Keratinocyte (primary cell): ENCODE data around the gene GRM7. TPM values are rescaled to one million over a fixed set of nuclear protein-coding genes. Genes with fewer than 3 reads are reported as not detected.

Source experiments
- DNase-seq: peaks from one replicate; pipeline ENCODE4 v3.0.0-alpha.2; 2011; ENCODE audit warnings: low read depth, missing footprints, low spot score
- FAIRE-seq: peaks from 2 replicates; lab custom pipeline; 2011; peaks lifted over from hg19 to GRCh38; lab: Jason Lieb, UNC
- H2AFZ ChIP-seq: 2 replicates; pipeline ENCODE4 v1.6.0; 2012; ENCODE audit warnings: low read length, control low read depth, inconsistent platforms; ENCODE audit not compliant: control insufficient read depth
- H3K27ac ChIP-seq: 2 replicates; pipeline ENCODE4 v1.5.1; 2011; ENCODE audit warnings: low read length; ENCODE audit not compliant: control insufficient read depth, insufficient read depth
- H3K27me3 ChIP-seq: 3 replicates; pipeline ENCODE4 v1.6.0; 2011; ENCODE audit warnings: low read length; ENCODE audit not compliant: control insufficient read depth, insufficient read depth; ENCODE audit errors: extremely low read depth
- H3K36me3 ChIP-seq, 2 experiments: 2 replicates in 1 of 2; 3 replicates in 1 of 2; pipeline ENCODE4 v1.5.1; 2011; ENCODE audit warnings: low read length in 2 of 2, mild to moderate bottlenecking in 1 of 2; ENCODE audit not compliant: control insufficient read depth in 2 of 2, insufficient read depth in 2 of 2; ENCODE audit errors: extremely low read depth in 1 of 2
- H3K4me1 ChIP-seq: 3 replicates; pipeline ENCODE4 v1.5.1; 2011; ENCODE audit warnings: low read length; ENCODE audit not compliant: control insufficient read depth, insufficient read depth; ENCODE audit errors: extremely low read depth
- H3K4me2 ChIP-seq: 3 replicates; pipeline ENCODE4 v1.6.0; 2011; ENCODE audit warnings: low read depth, low read length; ENCODE audit not compliant: control insufficient read depth, insufficient read depth; ENCODE audit errors: extremely low read depth
- H3K4me3 ChIP-seq, 3 experiments: fragments of 200-600 bp in 1 of 3; sonication (generic) in 1 of 3; 2 replicates in 2 of 3; 3 replicates in 1 of 3; pipeline ENCODE4 v1.5.1; 2011 to 2016; ENCODE audit warnings: low read length in 3 of 3, mild to moderate bottlenecking in 3 of 3, control low read depth in 2 of 3, inconsistent platforms in 1 of 3, low read depth in 1 of 3, mixed read lengths in 1 of 3, mixed run types in 1 of 3, moderate library complexity in 1 of 3; ENCODE audit not compliant: control insufficient read depth in 2 of 3, insufficient read depth in 2 of 3; ENCODE audit errors: extremely low read depth in 1 of 3
- H3K79me2 ChIP-seq: 2 replicates; pipeline ENCODE4 v1.6.0; 2012; ENCODE audit warnings: low read length; ENCODE audit not compliant: control insufficient read depth, insufficient read depth
- H3K9ac ChIP-seq: 3 replicates; pipeline ENCODE4 v1.6.0; 2011; ENCODE audit warnings: low read length; ENCODE audit not compliant: control insufficient read depth, insufficient read depth; ENCODE audit errors: extremely low read depth
- H3K9me1 ChIP-seq: 3 replicates; pipeline ENCODE4 v1.6.0; 2011; ENCODE audit warnings: low read length; ENCODE audit not compliant: control insufficient read depth, insufficient read depth; ENCODE audit errors: extremely low read depth
- H3K9me3 ChIP-seq: 2 replicates; pipeline ENCODE4 v1.5.1; 2012; ENCODE audit warnings: low read depth, low read length; ENCODE audit not compliant: control insufficient read depth
- H4K20me1 ChIP-seq: 3 replicates; pipeline ENCODE4 v1.6.0; 2011; ENCODE audit warnings: low read length; ENCODE audit not compliant: control insufficient read depth, insufficient read depth; ENCODE audit errors: extremely low read depth
- EZH2 ChIP-seq: IDR thresholded peaks from one replicate; pipeline ENCODE4 v1.6.1; 2012; ENCODE audit warnings: inconsistent platforms, mild to moderate bottlenecking, low read length, moderate library complexity
- dilution Hi-C: fragments of 300-500 bp; cut with MboI; formaldehyde crosslinking; loops from one replicate; pipeline ENCODE4 v1.7.0; 2020; ENCODE audit warnings: low sequenced_read_pairs; ENCODE audit not compliant: extremely low pct_ligation_motif_present
- polyA plus RNA-seq, 5 experiments: library from polyadenylated mRNA; depleted of rRNA in 3 of 5; stranded (reverse) in 3 of 5; stranded (forward) in 1 of 5; unstranded in 1 of 5; fragments of >200 nt; gene quantifications; 1 replicate in 1 of 5; 2 replicates in 3 of 5; 3 replicates in 1 of 5; pipeline versions ENCODE4 v1.2.1 to v1.2.3, GENCODE V29; 2011 to 2012; ENCODE audit warnings: missing spikeins in 2 of 5, low read depth in 1 of 5, low replicate concordance in 1 of 5
- TF ChIP-seq, protein P1 (sequence below), 3 experiments: IDR thresholded peaks in 1 of 3; conservative IDR thresholded peaks in 1 of 3; optimal IDR thresholded peaks in 1 of 3; 2 replicates in 2 of 3; 3 replicates in 1 of 3; pipeline versions ENCODE3 to v1.5.1; 2011; ENCODE audit warnings: low read length in 3 of 3, mild to moderate bottlenecking in 3 of 3, moderate library complexity in 2 of 3, control low read depth in 1 of 3, inconsistent platforms in 1 of 3; ENCODE audit not compliant: insufficient read depth in 2 of 3; ENCODE audit errors: extremely low read depth in 1 of 3

GRM7 gene
- polyA plus RNA-seq, 1 donor (not counting 4 experiments of a cell fraction or from before 2014, with no cell fraction given), result not detected

DNA sequence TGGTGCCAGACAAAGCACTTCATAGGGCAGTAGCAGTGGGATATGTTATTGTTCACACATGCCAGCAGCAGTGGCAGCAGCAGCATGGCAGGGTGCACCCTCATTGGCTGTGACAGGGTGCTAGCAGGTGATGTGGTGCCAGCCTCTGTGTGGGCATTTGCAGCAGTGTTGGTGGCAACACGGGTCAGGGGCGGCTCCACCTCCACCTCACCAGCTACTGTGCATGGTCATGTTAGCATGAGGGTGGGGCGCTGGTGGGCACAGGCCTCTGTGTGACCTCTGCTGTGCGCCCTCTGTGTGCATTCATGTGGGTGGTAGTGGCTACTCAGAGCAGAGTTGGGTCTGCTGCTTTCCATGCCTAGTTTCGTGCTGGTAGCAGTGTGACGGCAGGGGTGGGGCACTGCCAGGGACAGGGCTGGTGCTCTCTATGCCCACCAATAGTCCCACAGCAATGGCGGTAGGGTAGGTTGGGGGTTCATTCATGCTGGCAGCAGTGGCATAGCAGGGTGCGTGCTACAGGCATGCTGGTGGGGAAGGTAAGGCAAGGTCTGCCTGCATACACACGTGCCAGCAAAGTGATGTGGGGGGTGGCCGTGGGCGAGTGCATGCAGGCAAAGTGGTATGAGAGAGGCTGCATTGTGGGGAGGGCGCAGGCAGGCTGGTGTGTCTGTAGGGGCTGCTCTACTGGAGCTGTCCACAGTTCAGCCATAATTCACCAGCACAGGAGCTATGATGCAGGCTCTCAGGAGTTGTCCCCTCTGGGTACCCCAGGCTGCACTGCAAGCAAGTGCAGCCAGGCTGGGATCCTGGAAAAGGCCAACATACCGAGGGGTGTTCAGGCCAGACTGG lies 402.7 kb downstream of the GRM7 start:
- Histone ChIP-seq H2AFZ (no peak overlapping the region), H3K4me2 (no peak overlapping the region), H4K20me1 (no peaks in the 10 kb centered on the region), H3K4me3 (no peak overlapping the region), H3K79me2 (no peaks in the 10 kb centered on the region), H3K9ac (no peak overlapping the region), H3K4me1 (no peaks in the 10 kb centered on the region), H3K9me3 (no peaks in the 10 kb centered on the region), H3K9me1 (no peaks in the 10 kb centered on the region), H3K27me3 (no peaks in the 10 kb centered on the region), H3K27ac (no peak overlapping the region), H3K36me3 (no peaks in the 10 kb centered on the region)
- no peak for TF ChIP-seq EZH2
- TF ChIP-seq, protein P1, sequence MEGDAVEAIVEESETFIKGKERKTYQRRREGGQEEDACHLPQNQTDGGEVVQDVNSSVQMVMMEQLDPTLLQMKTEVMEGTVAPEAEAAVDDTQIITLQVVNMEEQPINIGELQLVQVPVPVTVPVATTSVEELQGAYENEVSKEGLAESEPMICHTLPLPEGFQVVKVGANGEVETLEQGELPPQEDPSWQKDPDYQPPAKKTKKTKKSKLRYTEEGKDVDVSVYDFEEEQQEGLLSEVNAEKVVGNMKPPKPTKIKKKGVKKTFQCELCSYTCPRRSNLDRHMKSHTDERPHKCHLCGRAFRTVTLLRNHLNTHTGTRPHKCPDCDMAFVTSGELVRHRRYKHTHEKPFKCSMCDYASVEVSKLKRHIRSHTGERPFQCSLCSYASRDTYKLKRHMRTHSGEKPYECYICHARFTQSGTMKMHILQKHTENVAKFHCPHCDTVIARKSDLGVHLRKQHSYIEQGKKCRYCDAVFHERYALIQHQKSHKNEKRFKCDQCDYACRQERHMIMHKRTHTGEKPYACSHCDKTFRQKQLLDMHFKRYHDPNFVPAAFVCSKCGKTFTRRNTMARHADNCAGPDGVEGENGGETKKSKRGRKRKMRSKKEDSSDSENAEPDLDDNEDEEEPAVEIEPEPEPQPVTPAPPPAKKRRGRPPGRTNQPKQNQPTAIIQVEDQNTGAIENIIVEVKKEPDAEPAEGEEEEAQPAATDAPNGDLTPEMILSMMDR (optimal IDR thresholded peaks at IDR 0.05 in 1 of 3, IDR thresholded peaks at IDR 0.05 in 1 of 3, conservative IDR thresholded peaks at IDR 0.05 in 1 of 3; ENCODE audit: extremely low read depth in 1 of 3, insufficient read depth in 2 of 3, low read length in 3 of 3), result no peak
- FAIRE-seq, result no peak
- dilution Hi-C loops, result no loop called here
- DNase-seq, result no peak

GRCh38 chr3:7264196-7264526 lies 403.2 kb downstream of the GRM7 start:
- Histone ChIP-seq H3K4me1 (no peaks in the 10 kb centered on the region), H3K27me3 (no peaks in the 10 kb centered on the region), H3K79me2 (no peaks in the 10 kb centered on the region), H3K27ac (no peak overlapping the region), H3K9me1 (no peaks in the 10 kb centered on the region), H4K20me1 (no peaks in the 10 kb centered on the region), H3K9me3 (no peaks in the 10 kb centered on the region), H2AFZ (no peak overlapping the region), H3K4me3 (no peak overlapping the region), H3K36me3 (no peaks in the 10 kb centered on the region), H3K4me2 (no peak overlapping the region), H3K9ac (no peak overlapping the region)
- dilution Hi-C loops, result no loop called here
- FAIRE-seq, result no peak
- no peak for TF ChIP-seq EZH2
- TF ChIP-seq, protein P1 (optimal IDR thresholded peaks at IDR 0.05 in 1 of 3, IDR thresholded peaks at IDR 0.05 in 1 of 3, conservative IDR thresholded peaks at IDR 0.05 in 1 of 3; ENCODE audit: extremely low read depth in 1 of 3, insufficient read depth in 2 of 3, low read length in 3 of 3), result no peak
- DNase-seq, result no peak
